NCI-H2196 treated with DMSO at 0.1 percent for 48 hours (cell line): ENCODE measurements around the gene GPR107.

Experiments
- DNase-seq: peaks from one replicate; lab custom pipeline; 2025; ENCODE audit not compliant: unreplicated experiment; lab: John Stamatoyannopoulos, UW

The GPR107 gene

DNA sequence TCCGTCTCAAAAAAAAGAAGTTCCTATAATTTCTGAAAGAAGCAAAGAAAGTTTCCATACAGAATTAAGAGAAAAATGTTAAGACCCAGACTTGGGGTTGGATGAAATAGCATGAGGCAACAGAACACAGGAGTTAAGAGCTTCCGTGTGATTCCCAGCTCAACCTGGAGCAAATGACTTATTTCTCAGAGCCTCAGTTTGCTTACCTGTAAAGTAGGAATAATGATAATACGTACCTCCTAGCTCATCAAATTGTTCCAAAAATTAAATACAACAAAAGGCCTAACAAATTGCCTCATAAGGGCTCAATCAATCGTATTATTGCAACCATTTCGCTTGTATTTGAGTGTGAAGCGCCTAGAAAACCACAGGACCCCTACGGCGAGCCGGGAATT lies 600 bp upstream of the GPR107 start:
- no peak for DNase-seq

DNA sequence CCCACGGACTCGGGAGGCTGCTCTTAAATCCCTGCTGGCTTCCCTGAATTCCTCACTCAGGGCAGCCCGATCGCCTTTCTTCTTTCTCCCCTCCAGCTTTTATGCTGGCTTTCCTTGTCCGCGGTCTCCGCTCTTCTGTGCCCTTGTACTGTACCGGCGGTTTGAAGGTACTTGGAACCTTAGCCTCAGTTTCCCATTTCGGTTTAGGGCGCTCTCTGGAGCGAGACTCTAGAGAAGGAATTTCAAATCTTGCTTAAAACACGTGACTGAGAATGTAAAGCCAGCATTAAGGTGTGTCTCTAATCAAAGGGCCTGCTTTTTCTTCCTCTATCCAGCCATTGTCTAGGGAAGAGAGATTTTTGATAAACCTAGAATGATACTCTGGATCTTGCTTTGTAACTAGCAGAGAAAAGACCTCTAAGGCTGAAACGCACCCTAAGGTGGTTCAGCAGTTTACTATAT lies 650 bp downstream of the GPR107 start:
- no peak for DNase-seq

DNA sequence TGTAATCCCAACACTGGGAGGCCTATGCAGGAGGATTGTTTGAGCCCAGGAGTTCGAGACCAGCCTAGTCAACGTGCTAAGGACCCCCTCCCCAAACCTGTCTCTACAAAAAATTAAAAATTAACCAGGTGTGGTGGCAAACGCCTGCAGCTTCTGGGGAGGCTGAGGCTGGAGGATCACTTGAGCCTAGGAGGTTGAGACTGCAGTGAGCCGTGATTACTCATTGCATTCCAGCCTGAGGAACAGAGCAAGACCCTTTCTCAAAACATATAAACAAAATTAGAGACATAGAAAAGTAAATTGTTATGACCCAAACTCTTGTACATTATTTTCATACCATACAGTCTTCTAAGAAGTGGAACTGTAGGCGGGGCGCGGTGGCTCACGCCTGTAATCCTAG lies 1.1 kb downstream of the GPR107 start:
- no peak for DNase-seq

DNA sequence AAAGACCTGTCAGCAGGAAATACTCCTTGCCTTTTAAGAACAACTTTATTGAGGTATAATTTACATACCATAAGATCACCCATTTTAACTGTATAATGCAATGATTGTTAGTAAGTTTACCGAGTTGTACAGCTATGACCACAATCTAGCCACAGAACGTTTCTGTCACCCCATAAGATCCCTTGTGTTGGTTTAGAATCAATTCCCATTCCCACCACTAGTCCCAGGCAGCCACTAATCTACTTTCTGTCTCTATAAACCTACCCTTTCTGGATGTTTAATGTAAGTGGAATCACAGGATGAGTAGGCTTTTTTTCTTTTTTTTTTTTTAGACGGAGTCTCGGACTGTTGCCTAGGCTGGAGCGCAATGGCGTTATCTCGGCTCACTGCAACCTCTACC lies 4.4 kb downstream of the GPR107 start:
- no peak for DNase-seq

DNA sequence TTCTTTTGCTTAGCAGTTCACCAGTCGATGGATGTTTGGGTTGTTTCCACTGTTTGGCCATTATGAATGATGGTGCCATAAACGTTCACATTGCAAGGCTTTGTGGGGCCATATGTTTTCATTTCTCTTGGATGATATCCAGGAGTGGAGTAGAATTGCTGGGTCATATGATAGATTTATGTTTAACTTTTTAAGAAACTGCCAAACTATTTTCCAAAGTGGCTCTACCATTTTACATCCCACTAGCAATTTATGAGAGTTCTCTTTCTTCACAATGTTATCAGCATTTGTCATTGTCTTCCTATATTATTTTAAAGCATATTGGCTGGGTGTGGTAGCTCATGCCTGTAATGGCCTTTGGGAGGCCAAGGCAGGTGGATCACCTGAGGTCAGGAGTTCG lies 5.2 kb downstream of the GPR107 start:
- DNase-seq = no peak

DNA sequence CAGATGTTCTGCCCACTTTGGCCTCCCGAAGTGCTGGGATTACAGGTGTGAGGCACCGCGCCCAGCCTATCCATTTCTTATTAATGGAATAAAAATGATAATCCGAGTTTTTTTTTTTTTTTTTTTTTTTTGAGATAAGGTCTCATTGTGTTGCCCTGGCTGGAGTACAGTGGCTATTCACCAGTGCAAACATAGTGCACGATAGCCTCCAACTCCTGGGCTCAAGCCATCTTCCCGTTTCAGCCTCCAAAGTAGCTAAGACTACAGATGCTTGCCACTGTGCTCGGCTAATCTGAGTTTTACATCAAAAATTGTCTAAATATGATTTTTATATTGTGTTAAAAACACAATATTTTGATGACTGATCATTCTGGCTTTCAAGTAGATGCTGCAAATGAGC lies 6.6 kb downstream of the GPR107 start:
- DNase-seq = no peak

DNA sequence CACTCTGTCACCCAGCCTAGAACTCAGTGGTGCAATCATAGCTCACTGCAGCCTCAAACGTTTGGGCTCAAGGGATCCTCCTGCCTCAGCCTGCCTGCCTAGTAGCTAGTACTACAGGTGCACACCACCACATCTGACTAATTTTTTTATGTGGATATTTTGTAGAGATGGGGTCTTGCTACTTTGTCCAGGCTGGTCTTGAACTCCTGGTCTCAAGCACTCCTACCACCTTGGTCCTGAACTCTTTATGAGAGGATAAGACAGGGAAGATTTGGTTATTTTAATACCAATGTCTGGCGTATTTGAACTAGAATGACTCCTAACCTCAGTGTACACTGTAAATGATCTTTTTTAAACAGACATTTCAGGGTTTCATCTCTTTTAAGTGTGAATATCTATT lies 9.0 kb downstream of the GPR107 start:
- DNase-seq = no peak

DNA sequence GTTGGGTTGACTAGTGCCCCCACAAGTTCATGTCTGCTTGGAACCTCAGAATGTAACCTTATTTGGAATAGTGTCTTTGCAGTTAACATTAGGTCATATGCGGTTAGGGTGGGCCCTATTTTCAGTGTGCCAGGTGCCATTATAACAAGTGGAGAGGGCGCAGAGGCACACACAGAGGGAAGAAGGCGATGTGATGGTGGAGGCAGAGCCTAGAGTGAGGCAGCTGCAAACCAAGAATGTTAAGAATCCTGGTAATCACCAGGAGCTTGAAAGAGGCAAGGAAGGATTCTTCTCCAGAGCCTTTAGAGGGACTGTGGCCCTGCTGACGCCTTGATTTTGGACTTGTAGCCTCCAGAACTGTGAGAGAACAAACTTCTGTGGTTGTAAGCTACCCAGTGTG lies 10.9 kb downstream of the GPR107 start:
- no peak for DNase-seq

DNA sequence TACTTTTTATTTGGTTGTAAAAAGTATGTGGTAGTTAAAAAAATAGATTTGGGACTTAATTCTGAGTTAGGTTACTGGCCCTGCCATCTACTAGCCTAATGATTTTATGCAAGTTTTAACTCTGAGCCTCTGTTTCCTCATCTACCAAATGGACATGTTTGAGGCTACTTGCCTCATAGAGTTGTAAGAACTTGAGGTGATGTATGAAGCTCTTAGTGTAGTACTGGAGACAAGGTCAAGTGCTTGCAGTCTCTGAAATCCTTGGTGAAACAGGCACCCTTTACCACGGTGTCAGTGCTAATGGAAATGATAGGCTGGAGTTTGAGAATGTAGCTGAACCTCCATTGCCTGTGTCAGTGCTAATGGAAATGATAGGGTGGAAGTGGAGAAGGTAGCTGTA lies 15.3 kb downstream of the GPR107 start:
- DNase-seq = no peak

DNA sequence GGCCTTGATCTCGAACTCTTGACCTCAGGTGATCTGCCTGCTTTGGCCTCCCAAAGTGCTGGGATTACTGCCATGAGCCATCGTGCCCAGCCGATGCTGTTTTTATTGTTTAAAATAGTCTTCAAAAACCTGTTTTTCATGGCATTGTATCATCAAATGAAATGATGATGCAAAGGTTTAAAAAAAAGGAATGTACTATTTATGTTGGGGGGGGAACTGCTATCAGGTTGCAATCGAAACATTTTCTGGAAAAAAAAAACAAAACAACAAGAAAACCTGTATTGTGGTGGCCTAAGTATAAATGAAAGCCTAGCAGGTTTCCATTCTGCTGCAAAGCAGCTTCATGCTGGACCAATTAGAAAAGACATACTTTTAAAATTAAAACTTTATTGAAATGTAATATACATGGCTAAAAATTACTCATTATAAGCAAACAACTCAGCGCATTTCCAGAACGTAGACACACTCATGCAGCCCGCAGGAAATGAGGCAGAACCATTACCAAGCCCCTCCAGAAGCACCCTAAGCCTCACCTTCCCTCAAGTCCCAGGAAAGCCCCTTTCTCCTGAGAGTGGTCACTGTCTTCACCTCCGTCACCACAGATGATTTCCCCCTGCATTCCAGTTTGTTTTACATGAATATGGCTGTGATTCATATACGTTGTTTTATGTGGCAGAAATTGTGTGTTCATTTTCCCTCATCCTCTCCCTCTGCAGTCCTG lies 19.0 kb downstream of the GPR107 start:
- no peak for DNase-seq

DNA sequence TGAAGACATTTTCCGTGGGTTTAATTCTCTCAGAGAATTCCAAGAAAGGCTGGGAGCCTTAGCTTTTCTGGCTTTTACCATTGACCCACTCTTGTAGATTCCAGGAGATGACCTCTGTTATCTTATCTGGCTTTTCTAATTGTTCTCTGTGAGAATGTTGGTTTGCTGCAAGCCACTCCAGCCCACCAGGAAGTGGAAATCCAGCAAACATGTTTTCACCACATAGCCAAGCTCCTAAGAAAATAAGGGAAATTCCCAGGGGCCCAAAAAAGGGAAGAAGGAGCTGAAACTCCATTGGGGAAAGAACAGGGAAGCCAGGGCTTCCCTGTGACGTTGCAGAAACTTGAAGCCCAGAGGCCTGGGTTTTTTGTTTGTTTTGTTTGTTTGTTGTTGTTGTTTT lies 19.7 kb downstream of the GPR107 start:
- no peak for DNase-seq

DNA sequence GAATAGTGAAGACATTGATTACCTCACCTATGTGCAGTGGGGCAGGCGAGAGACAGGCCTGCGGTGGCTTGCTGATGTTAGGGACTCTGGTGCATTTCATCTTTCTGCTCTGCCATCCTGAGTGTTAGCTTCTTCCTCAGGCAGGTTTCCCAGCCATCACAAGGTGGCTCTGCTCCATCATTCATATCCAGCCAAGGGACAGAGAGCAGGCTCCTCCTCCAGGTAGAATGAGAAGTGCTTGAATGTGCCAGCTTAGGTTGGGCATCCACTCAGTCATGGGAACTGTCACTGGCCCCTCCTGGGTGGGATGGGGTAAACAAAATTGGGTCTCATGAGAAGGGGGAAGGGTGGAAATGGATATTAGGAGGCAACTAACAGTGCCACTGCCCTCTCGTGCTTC lies 24.8 kb downstream of the GPR107 start:
- no peak for DNase-seq

DNA sequence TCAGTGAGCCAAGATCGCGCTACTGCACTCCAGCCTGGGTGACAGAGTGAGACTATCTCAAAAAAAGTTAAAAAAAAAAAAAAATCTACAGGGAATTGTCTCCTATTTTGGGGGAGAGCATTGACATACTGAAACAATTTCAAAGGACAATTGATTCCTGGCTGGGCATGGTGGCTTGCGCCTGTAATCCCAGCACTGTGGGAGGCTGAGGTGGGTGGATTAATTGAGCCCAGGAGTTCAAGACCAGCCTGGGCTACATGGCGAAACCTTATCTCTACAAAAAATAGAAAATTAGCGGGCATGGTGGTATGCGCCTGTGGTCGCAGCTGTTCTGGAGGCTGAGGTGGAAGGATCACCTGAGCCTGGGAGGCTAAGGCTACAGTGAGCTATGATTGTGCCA lies 30.6 kb downstream of the GPR107 start:
- DNase-seq = no peak

DNA sequence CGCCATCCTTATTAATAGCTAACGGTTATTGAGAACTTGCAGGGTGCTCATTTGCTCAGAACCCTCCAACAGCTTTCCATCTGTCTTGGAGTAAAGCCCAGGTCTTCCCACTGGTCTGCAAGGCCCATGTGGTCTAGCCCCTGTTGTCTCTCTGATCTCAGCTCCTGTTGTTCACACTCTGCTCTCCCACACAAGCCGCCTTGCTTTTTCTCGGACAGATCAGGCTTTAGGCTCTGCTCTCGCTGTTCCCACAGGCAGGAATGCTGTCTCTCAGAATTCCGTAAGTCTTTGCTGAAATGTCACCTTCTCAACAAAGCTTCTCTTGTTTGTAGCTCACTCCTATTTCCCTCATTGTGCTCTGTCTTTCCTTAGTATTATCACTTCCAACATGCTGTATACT lies 34.3 kb downstream of the GPR107 start:
- no peak for DNase-seq

DNA sequence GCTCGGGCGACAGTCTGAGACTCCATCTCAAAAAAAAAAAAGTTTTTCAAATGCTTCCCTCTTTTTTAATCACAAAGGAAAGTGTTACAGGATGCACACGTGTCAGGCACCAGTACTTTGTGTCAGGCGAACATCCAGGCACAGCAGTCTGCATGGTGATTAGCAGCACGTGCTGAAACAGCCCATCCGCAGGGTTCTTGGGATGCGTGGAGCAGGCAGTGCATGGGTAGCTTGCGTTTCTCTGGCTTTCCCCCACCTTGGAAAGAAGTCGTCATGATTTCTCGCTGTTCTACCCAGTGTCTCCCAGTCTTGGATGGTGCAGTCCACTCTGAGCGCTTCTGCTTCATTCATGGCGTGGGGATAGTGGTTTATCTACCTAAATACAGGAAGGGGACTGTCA lies 35.4 kb downstream of the GPR107 start:
- DNase-seq = no peak

DNA sequence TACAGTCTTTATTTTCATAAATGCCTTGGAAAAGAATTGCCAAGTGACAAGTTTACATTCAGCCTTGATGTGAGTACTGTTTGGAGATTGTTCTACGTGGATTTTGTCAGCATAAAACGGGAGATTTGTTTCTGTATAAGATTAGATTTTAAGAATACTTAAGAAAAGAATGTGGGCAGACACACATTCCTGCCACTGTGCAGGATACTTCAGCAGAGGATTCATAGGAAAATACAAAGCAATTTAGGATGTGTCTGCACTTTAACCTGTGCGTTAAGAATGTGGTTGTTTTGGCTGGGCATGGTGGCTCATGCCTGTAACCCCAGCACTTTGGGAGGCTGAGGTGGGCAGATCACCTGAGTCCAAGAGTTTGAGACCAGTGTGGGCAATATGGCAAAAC lies 37.2 kb downstream of the GPR107 start:
- no peak for DNase-seq

DNA sequence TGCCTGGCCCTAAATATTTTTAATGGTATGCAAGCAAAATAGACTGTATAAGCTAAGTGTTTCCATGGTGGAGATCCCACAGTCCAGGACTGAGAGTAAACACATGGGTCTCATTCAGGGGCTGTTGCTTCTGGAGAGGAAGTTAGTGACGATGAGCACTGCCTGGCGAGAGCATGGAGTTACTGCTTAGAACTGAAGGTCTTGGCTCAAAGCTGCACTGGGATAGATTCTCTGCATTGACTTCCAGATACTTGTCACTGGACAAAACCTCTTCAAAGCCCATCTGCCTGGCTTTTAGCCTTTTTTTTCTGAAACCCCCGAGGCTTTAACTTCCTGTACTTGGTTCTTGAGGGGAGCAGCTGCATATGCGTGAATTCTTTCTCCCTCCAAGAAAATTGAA lies 39.2 kb downstream of the GPR107 start:
- DNase-seq = no peak

DNA sequence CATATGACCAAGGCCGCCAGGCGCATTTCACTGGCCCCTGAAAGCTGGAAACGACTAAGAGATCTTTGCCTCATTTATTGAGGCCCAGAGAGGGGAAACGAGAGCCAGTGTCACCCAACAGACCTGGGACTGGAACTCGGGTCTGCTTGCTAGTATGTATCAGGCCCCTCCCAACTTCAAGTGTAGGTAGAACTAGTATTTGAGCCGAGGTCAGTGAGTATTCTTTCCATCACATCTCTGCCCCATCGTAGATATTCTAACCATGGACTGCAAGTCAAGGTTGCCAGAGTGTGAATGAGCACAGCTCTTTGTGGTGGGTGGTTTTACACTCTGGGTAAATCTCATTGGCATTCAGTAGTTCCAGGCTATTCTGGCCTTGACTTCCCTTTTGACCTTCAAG lies 42.2 kb downstream of the GPR107 start:
- no peak for DNase-seq

DNA sequence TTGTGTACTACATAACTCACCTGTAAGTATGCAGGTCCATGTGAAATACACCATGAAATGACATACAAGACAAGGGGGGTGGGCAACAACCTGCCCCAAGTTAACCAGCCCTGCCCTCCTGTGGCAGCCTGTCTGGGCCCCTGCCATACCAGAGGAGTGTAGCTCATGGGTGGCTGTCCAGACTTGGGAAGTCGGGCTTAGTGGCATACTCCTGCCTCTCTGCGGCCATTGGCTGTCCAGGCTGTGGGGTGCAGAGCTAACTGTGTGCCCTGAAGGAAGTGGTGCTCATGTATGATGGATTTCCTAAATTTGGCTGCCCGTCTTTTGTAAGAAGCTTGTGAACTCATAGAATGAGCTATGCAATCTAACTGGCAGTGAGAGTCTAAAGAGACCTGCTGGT lies 47.0 kb downstream of the GPR107 start:
- DNase-seq = no peak

DNA sequence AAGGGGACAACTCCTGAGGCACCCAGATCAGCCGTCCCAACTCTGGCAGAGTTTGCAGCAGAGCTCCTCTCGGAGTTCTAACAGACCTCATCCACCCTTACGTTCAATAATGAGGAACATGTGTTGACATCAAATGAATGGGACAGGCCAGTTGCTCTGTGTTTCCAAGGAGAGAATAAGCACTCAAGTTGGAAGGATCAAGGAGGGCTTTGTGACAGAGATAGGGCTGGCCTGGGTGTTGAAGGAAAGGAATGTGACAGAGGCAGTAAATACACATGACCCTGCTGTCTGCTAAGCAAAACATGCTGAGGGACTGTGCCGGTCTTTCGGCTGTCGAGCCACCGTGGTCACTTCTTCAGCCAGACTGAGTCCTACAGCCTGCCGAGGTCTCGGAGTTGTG lies 48.2 kb downstream of the GPR107 start:
- no peak for DNase-seq

DNA sequence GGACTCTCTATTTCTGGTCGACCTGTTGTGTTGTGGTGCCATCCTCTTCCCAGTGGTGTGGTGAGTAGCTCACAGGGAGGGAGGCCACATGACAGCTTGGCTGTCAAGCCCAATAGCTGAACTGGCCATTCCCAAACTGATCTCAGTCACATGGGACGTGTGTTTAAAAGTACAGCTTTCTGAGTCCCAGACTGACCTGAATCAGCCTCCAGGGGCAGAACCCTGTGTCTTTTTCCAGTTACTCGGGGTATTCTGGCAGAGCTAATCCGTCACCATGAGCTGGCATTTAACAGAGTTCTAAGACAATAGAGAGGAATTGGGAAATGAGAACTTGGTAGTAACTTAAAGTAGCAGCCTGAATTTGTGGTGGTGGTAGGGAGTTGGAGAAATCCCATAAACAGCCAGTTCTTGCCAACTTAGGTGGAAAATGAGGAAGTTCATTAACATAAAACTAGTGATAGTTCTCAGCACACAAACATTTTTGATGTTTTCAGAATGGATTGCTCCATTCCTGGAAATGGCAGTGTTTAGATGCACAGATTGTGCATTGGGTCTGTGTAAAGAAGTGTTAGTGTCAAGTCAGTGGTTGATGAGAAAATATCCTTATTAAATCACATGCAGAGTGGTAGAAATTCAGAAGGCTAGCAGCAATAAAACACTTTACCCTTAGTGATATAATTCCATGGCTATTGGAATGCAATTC lies 50.9 kb downstream of the GPR107 start:
- no peak for DNase-seq

DNA sequence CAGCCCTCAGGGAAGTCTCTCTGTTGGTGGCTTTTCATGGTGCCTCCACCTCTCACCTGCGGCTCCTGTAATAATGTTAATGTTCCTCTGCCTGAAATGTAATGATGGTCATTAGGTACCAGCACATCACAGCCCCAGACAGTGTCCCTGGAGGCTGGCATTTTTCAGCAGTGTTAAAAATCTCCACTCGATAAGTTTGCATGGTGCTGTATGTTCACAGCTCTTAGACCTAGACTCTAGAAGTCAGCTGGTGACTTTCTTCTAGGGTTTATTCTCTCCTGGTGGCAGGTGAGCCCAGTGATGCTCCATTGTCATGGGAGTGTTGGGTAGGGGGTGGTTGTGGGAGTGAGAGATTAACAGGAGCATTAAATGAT lies 53.1 kb downstream of the GPR107 start:
- DNase-seq = no peak
